Upper lobe of right lung (tissue), 1 donor: ENCODE results near the gene MBD3. TPM values are rescaled to one million over a fixed set of nuclear protein-coding genes. Genes with fewer than 3 reads are reported as not detected.
A peak's percentile ranks its signal among the peaks of the same experiment; 100 is the strongest.

Experiments
- ATAC-seq: fragments of 200-7000 bp; cut with Tn5 transposase; one replicate; pipeline ENCODE4 v1.9.1; 2020; ENCODE audit warnings: mild to moderate bottlenecking, moderate library complexity
- DNase-seq: peaks from one replicate; pipeline ENCODE4 v3.0.0-alpha.2; 2020
- H3K27ac ChIP-seq: fragments of 200-600 bp; one replicate; pipeline ENCODE4 v1.8.0; 2022
- H3K27me3 ChIP-seq: fragments of 200-600 bp; one replicate; pipeline ENCODE4 v1.8.0; 2022; ENCODE audit warnings: mild to moderate bottlenecking
- H3K36me3 ChIP-seq: fragments of 200-600 bp; one replicate; pipeline ENCODE4 v1.8.0; 2022
- H3K4me1 ChIP-seq: fragments of 200-600 bp; one replicate; pipeline ENCODE4 v1.8.0; 2022
- H3K4me3 ChIP-seq: fragments of 200-600 bp; one replicate; pipeline ENCODE4 v1.8.0; 2022; ENCODE audit warnings: mild to moderate bottlenecking
- H3K9me3 ChIP-seq: fragments of 200-600 bp; one replicate; pipeline ENCODE4 v1.8.0; 2022
- intact Hi-C: fragments of 100-400 bp; cut with DNase I; formaldehyde crosslinking; loops from one replicate; pipeline ENCODE4 v1.11.0; 2022
- total RNA-seq: library from RNA; stranded (reverse); fragmentation: NEBNext Ultra II Directional; extraction: Animal tissue kit (Norgen Biotek cat#: 25700); gene quantifications from one replicate; pipeline ENCODE4 v1.2.1, GENCODE V29; 2021
- TF ChIP-seq, protein P1 (sequence below): fragments of 200-600 bp; IDR thresholded peaks from one replicate; pipeline ENCODE4 v1.8.0; 2022; ENCODE audit warnings: antibody characterized with exemption
- donor health status: DM: no; HTN: yes; CAD: no; lungs with severe emphysema.

Gene MBD3
- total RNA-seq, 1 donor from 2014 or later, result 78.7 TPM

- TF ChIP-seq, protein P1, sequence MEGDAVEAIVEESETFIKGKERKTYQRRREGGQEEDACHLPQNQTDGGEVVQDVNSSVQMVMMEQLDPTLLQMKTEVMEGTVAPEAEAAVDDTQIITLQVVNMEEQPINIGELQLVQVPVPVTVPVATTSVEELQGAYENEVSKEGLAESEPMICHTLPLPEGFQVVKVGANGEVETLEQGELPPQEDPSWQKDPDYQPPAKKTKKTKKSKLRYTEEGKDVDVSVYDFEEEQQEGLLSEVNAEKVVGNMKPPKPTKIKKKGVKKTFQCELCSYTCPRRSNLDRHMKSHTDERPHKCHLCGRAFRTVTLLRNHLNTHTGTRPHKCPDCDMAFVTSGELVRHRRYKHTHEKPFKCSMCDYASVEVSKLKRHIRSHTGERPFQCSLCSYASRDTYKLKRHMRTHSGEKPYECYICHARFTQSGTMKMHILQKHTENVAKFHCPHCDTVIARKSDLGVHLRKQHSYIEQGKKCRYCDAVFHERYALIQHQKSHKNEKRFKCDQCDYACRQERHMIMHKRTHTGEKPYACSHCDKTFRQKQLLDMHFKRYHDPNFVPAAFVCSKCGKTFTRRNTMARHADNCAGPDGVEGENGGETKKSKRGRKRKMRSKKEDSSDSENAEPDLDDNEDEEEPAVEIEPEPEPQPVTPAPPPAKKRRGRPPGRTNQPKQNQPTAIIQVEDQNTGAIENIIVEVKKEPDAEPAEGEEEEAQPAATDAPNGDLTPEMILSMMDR, result peak; percentile 25
- no peaks in the 10 kb centered on the region for H3K4me1 ChIP-seq
- no peaks in the 10 kb centered on the region for H3K9me3 ChIP-seq
- DNase-seq, result no peak
- no peak overlapping the region for H3K27ac ChIP-seq
- peak; percentile 42 for ATAC-seq
- intact Hi-C loops, result no loop called here
- no peaks in the 10 kb centered on the region for H3K27me3 ChIP-seq
- peaks cover 33% of the 10 kb centered on the region for H3K36me3 ChIP-seq
- no peak overlapping the region for H3K4me3 ChIP-seq
Measured at GRCh38 chr19:1618157-1619093, 25.8 kb upstream of the MBD3 start.

GRCh38 chr19:1616875-1617274 lies 24.2 kb upstream of the MBD3 start:
- H3K27me3 ChIP-seq, result no peaks in the 10 kb centered on the region
- TF ChIP-seq, protein P1, result no peak
- peaks cover 36% of the 10 kb centered on the region for H3K36me3 ChIP-seq
- DNase-seq (no peak), ATAC-seq (no peak)
- H3K9me3 ChIP-seq, result no peaks in the 10 kb centered on the region
- H3K27ac ChIP-seq, result no peak overlapping the region
- H3K4me3 ChIP-seq, result no peak overlapping the region
- intact Hi-C loops, result no loop called here
- H3K4me1 ChIP-seq, result no peaks in the 10 kb centered on the region

- Histone ChIP-seq H3K4me1 (no peaks in the 10 kb centered on the region), H3K27ac (no peak overlapping the region), H3K36me3 (peaks cover 41% of the 10 kb centered on the region), H3K27me3 (no peaks in the 10 kb centered on the region), H3K9me3 (no peaks in the 10 kb centered on the region), H3K4me3 (no peak overlapping the region)
- intact Hi-C loops, result no loop called here
- no peak for DNase-seq
- no peak for ATAC-seq
- TF ChIP-seq, protein P1, result no peak
Measured at GRCh38 chr19:1616396-1616795, 23.7 kb upstream of the MBD3 start.

DNA sequence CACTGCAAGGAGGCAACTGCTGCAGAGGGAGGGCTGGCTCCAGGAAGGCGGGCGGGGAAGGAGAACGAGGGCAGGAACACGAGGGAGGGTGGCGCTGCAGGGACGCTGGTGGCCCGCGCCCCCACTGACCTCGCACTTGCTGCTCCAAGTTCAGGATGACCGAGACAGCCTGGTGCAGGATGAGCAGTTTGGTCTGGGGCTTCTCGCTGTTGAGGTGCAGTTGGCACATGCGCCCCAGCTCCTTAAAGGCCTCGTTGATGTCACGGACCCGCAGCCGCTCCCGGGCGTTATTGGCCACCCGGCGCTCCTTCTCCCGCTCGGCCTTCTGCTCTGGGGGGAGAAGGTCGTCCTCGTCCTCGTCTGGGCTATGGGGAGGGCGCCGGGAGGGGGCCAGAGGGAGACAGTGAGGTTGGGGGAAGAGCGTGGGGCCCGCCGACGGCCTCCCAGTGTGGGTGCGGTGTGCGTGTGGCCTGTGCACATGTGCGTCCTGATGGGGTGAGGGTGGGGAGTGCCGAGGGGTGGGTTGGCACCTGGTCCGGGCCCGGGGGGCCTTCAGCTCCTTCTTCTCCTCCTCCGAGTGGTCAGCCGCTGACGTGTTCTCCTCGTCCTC lies 22.6 kb upstream of the MBD3 start:
- TF ChIP-seq, protein P1, result no peak
- ATAC-seq, result no peak
- intact Hi-C loops, result no loop called here
- Histone ChIP-seq H3K4me3 (no peak overlapping the region), H3K36me3 (peaks cover 46% of the 10 kb centered on the region), H3K9me3 (no peaks in the 10 kb centered on the region), H3K4me1 (no peaks in the 10 kb centered on the region), H3K27me3 (no peaks in the 10 kb centered on the region), H3K27ac (no peak overlapping the region)
- no peak for DNase-seq

DNA sequence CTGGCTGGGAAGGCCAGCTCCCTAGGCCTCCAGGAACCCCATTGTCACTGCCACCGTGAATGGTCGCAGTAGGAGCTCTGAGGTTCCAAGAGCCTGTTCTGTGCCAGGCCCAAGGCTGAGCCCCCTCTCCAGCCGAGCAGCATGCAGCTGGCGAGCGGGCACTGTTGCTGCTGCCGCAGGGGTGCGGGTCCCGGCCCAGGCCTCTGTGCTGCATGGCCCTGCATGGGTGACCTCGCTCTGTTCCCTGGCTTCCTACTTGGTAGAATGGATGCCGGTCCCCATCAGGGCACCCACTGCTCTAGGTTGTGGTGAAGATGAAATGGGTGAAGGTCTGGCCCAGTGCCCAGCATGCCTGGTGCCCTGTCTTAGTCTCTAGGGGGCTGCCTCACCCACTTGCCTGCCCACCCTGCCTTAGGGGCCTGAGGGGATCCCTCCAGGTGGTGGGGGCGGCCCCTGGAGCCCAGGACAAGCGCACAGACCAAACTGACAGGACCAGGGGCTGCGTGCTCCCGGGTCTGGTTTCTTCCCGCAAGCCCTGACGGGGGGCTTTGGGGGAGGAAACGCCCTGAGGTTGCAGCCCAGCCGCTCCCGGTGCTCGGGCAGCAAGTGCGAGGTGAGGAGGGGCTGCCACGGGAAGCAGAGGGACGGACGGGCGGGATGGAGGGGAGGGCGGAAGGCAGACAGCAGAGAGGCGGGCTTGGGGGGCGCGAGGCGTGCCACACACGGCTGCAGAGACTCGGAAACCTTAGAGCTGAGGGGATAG lies 21.3 kb upstream of the MBD3 start:
- Histone ChIP-seq H3K4me1 (no peaks in the 10 kb centered on the region), H3K27me3 (no peaks in the 10 kb centered on the region), H3K27ac (no peak overlapping the region), H3K9me3 (no peaks in the 10 kb centered on the region), H3K4me3 (no peak overlapping the region), H3K36me3 (peaks cover 35% of the 10 kb centered on the region)
- intact Hi-C loops, result no loop called here
- DNase-seq (no peak), ATAC-seq (no peak)
- TF ChIP-seq, protein P1, result no peak
